Stomach smooth muscle (tissue), 2 donors: Measurements from ENCODE around the gene MRPL16.
"Not testable (repeated sequence)": the region's sequence is repeated elsewhere in the genome, so short reads cannot be mapped to it uniquely, and the experiment has no call there.

Experiments
- H3K27ac ChIP-seq: one replicate; pipeline ENCODE4 v1.7.0; 2013; ENCODE audit warnings: mild to moderate bottlenecking, low read length, inconsistent platforms
- H3K27me3 ChIP-seq, 2 donors: one replicate each; pipeline ENCODE4 v1.7.0; 2013; ENCODE audit warnings: low read length in 2 of 2; ENCODE audit not compliant: insufficient read depth in 2 of 2, control insufficient read depth in 1 of 2
- H3K36me3 ChIP-seq, 2 donors: one replicate each; pipeline ENCODE4 v1.7.0; 2013; ENCODE audit warnings: low read length in 2 of 2; ENCODE audit not compliant: control insufficient read depth in 2 of 2, insufficient read depth in 2 of 2
- H3K4me1 ChIP-seq: one replicate; pipeline ENCODE4 v1.7.0; 2013; ENCODE audit warnings: low read length; ENCODE audit not compliant: control insufficient read depth, insufficient read depth
- H3K4me3 ChIP-seq, 2 donors: one replicate each; pipeline ENCODE4 v1.7.0; 2013; ENCODE audit warnings: low read length in 2 of 2
- H3K9ac ChIP-seq, 2 donors: one replicate each; pipeline ENCODE4 v1.7.0; 2013; ENCODE audit warnings: low read length in 2 of 2, mild to moderate bottlenecking in 1 of 2
- H3K9me3 ChIP-seq, 2 donors: one replicate each; pipeline ENCODE4 v1.7.0; 2013; ENCODE audit warnings: low read length in 2 of 2; ENCODE audit not compliant: control insufficient read depth in 2 of 2
- donor health status: healthy.
- donor health status: Pancreatic carcinoma.

Gene MRPL16

DNA sequence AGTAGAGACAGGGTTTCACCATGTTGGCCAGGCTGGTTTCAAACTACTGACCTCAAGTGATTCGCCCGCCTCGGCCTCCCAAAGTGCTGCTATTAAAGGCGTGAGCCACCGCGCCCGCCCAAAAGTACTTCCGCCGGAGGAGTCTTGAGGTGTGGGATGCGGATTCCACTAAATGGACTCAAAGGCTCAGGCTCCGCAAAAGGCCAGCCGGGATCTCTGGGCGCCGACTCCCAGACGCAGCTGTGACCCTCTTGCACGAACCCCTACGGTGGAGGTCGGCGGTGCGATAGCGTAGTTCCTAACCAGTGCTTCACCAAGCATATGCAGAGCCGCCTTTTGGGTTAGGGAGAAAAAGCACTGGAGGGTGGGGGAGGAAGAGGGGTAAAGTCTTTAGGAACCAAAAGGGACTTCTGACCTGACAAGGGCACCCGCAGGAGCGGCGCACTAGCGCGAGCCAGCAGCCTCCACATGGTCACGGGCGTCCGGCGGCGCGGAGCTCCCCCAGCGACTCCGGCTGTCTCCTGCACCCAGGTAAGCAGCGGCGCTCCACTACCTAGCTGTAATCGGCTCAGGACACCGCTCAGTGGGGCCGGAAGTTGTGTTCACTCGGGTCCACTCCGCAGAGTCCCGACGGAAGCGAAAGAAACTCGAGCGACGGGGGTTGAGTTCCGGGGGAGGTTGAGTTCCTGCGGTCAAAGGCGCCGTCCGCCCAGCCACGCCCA is at the start of gene MRPL16:
Gene MRPL16, minus strand, starts transcription at position 590 of the 722 bp plus-strand sequence. Its CDS starts 120 bp downstream, at position 470.
- Histone ChIP-seq H3K36me3 (peaks cover 12 to 14% of the 10 kb centered on the region in 2 donors), H3K9ac (peak within 1 kb of the TSS; percentile 93 to 94), H3K27me3 (no peaks in the 10 kb centered on the region), H3K27ac (peak within 1 kb of the TSS; percentile 67), H3K4me3 (peak within 1 kb of the TSS; percentile 98 to 99), H3K4me1 (peaks cover 4% of the 10 kb centered on the region), H3K9me3 (no peaks in the 10 kb centered on the region)

DNA sequence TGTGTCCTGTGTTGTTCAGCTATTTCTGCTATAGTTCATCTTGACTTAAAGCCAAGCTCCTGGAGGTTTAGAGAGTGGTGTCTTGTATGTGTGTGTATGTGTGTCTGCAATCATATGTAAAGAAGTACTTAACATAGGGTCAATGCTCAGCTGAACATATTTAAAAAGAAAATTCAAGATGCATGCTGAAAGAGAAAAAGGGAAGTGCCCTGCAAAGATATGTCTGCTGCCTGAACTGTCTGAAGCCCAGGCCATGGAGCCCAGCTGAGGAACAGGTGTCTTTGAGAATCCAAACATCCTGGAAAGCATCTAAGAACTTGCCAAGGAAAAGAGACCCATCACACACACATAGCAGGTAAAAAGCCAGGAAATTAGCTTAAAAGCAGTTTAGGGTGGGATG is 49.1 kb upstream of the MRPL16 start:
- Histone ChIP-seq H3K4me3 (no peak overlapping the region), H3K27ac (no peak overlapping the region), H3K9ac (no peak overlapping the region), H3K27me3 (no peaks in the 10 kb centered on the region), H3K9me3 (no peaks in the 10 kb centered on the region), H3K36me3 (no peaks in the 10 kb centered on the region), H3K4me1 (no peaks in the 10 kb centered on the region)

DNA sequence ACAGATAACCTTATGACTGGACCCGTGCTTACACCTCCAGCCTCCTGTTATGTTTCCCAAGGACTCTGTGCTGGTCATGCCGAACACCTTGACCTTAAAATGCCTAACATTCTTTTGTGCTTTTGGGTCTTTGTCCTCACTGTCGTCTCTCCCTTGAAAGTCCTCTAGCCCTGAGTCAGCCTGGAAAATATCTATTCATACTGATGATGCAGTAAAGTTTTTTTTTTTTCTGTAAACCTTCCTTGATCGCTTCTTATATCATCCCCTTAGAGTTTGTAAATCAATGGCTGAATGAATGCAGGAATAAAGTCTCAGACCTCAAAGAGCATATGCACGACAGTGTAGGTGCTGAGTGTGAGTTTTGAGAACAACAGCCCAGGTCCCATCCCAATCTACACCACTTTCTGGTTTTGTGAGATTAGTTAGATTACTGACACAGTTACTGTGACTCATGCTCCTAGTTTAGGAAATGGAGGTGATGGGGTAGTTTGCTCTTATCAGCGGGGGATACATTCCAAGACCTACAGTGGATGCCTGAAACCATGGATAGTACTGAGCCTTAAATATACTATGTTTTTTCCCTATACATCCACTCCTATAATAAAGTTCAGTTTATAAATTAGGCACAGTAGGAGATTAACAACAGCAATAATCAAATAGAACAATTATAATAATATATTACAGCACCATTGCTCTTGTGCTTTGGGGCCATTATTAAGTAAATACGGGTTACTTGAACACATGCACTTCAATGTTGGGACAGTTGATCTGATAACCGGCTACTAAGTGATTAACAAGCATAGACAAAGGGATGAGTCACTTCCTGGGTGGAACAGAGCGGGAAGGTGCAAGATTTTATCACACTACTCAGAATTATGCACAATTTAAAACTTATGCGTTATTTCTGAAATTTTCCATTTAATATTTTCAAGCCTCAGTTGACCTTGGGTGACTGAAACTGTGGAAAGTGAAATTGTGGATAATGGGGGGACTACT is 47.2 kb upstream of the MRPL16 start:
- H3K36me3 ChIP-seq = no peaks in the 10 kb centered on the region
- no peaks in the 10 kb centered on the region for H3K27me3 ChIP-seq
- no peaks in the 10 kb centered on the region for H3K9me3 ChIP-seq
- no peak overlapping the region for H3K27ac ChIP-seq
- no peak overlapping the region for H3K9ac ChIP-seq
- H3K4me3 ChIP-seq = no peak overlapping the region
- H3K4me1 ChIP-seq = no peaks in the 10 kb centered on the region

DNA sequence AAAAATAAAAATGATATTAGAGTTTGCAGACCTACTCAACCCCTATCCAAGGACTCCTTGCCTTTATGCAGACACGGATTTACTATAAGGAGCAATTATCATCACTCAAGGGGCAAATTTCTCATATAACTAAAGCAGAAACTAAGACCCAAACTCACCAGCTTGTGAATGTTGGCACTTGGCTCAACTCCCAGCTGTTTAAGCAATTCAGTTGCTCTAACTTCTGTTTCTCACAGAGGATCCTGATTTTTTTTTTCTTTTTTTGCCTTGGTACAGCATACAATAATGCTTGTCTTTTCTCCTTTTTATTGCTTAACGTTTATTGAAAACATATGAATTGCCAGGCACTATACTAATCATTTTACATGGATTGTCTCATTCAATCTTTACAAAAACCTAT is 44.3 kb upstream of the MRPL16 start:
- H3K4me3 ChIP-seq = no peak overlapping the region
- H3K36me3 ChIP-seq = no peaks in the 10 kb centered on the region
- no peaks in the 10 kb centered on the region for H3K4me1 ChIP-seq
- no peaks in the 10 kb centered on the region for H3K9me3 ChIP-seq
- no peak overlapping the region for H3K9ac ChIP-seq
- no peaks in the 10 kb centered on the region for H3K27me3 ChIP-seq
- no peak overlapping the region for H3K27ac ChIP-seq

DNA sequence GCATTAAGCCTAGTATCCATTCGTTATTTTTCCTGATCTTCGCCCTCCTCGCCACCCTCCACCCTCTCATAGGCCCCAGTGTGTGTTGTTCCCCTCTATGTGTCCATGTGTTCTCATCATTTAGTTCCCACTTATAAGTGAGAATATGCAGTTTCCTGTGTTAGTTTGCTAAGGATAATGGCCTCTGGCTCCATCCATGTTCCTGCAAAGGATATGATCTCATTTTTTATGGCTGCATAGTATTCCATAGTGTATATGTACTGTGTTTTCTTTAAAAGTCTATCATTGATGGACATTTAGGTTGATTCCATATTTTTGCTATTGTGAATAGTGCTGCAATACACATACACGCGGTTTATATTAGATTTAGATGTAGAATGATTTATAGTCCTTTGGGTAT is 40.8 kb upstream of the MRPL16 start:
- H3K27me3 ChIP-seq, H3K4me3 ChIP-seq, H3K27ac ChIP-seq, H3K36me3 ChIP-seq, H3K4me1 ChIP-seq, H3K9me3 ChIP-seq, H3K9ac ChIP-seq: not testable (repeated sequence)

DNA sequence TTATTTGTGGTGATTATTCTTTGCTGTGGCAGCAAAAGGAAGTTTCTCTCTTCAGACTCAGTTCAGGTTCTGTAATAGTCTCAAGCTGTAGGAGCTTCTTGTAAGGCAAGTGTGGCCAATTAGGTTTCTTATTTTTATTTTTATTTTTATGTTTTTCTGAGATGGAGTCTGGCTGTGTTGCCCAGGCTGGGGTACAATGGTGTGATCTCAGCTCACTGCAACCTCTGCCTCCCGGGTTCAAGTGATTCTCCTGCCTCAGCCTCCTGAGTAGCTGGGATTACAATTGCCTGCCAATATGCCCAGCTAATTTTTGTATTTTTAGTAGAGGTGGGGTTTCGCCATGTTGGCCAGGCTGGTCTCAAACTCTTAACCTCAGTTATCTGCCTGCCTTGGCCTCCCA is 39.0 kb upstream of the MRPL16 start:
- not testable (repeated sequence) for H3K27ac ChIP-seq, H3K4me1 ChIP-seq, H3K9me3 ChIP-seq, H3K4me3 ChIP-seq, H3K9ac ChIP-seq, H3K27me3 ChIP-seq, H3K36me3 ChIP-seq

DNA sequence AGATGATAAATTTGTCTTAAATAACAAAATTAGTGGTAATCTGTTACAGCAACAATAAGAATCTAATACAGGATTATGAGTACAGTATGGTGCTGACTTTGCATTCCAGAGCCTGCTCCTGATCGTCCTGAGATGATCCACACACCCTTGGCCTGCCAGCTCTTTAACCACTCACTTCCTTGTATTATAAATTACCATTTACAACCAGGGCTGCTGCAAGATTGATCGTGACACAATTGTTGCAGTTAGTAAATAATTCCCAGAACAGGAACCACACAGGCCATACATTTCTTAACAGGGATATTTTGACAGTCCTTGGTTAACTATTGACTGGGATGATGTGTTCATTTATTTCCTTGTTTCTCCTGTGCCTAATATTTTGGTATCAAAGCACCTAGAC is 38.6 kb upstream of the MRPL16 start:
- Histone ChIP-seq H3K36me3 (no peaks in the 10 kb centered on the region), H3K27ac (no peak overlapping the region), H3K4me3 (no peak overlapping the region), H3K9ac (no peak overlapping the region), H3K4me1 (no peaks in the 10 kb centered on the region), H3K27me3 (no peaks in the 10 kb centered on the region), H3K9me3 (no peaks in the 10 kb centered on the region)

DNA sequence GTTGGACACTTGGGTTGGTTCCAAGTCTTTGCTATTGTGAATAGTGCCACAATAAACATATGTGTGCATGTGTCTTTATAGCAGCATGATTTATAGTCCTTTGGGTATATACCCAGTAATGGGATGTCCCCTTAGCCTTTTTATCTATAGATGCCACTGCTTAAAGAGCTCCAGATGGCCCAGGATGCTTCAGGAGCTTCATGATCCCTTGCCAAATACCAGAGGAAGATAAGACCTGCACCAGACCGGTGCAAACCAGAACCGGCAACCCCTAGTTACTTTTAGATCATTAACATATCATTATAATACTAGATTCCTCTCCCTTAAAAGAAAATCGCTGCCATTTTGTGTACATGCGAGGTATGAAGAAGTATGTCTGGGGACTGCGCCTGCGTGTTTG is 37.9 kb upstream of the MRPL16 start:
- H3K4me1 ChIP-seq, H3K27me3 ChIP-seq, H3K36me3 ChIP-seq, H3K27ac ChIP-seq, H3K9ac ChIP-seq, H3K4me3 ChIP-seq, H3K9me3 ChIP-seq: not testable (repeated sequence)

DNA sequence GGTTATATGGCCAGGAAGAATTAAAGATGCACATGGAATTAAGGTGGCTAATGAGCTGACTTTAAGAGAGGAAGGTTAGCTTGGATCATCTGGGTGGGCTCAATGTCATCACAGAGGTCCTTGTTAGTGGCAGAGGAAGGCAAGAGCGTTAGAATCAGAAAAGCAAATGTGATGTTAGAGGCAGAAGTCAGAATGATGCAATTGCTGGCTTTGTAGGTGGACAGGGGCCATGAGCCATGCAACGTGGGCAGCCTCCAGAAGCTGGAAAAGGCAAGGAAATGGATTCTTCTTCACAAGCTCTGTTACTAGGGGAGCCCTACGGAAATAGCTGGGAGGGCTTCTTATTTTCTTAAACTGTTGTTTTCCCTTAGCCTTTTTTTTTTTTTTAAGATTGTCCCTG is 37.0 kb upstream of the MRPL16 start:
- Histone ChIP-seq H3K27ac (no peak overlapping the region), H3K9ac (no peak overlapping the region), H3K36me3 (no peaks in the 10 kb centered on the region), H3K4me3 (no peak overlapping the region), H3K4me1 (no peaks in the 10 kb centered on the region), H3K27me3 (no peaks in the 10 kb centered on the region), H3K9me3 (no peaks in the 10 kb centered on the region)

DNA sequence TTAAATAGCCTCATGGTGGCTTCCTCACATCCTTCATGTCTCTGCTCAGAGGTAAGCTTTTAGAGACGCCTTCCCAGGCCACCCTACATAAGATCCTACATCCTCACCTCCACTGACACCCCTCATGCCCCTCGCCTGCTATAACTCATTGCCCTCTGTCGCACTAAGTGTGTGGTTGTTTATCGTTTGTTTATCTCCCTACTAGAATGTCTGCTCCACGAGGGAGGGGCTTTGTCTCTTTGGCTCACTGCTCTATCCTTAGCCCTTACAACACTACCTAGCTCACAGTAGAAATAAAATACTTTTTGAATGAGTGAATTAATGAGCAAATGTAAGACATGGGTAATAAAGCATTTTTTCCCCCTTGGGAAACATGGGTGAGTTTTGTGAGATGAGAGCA is 36.0 kb upstream of the MRPL16 start:
- no peak overlapping the region for H3K4me3 ChIP-seq
- H3K36me3 ChIP-seq = no peaks in the 10 kb centered on the region
- no peaks in the 10 kb centered on the region for H3K9me3 ChIP-seq
- no peak overlapping the region for H3K27ac ChIP-seq
- H3K4me1 ChIP-seq = no peaks in the 10 kb centered on the region
- H3K9ac ChIP-seq = no peak overlapping the region
- no peaks in the 10 kb centered on the region for H3K27me3 ChIP-seq

DNA sequence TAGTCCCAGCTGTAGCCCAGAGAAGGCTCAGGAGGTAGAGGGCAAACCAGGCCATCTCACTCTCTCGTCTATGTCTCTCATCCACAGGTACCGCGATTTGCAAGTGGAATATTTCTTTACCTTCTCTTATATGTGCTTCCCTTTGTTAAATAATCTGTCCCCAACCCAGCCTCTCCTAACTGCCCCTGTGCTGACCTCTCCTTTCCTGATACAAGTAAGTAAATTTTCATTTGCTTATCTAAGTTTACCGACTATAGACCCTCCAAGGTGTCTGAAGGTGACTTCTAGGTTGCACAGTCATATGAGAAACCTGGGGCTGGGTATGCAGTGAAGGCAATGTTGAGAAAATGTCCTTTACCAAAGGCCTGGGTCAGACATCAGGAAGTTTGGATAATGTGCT is 34.8 kb upstream of the MRPL16 start, which contains the start of gene CBLIF:
Gene CBLIF, minus strand, starts transcription at position 101 of the 400 bp plus-strand sequence. Its CDS starts 46 bp downstream, at position 55.
- no peak within 1 kb of the TSS for H3K9ac ChIP-seq
- H3K27me3 ChIP-seq = no peaks in the 10 kb centered on the region
- H3K4me1 ChIP-seq = no peaks in the 10 kb centered on the region
- H3K4me3 ChIP-seq = no peak within 1 kb of the TSS
- no peaks in the 10 kb centered on the region for H3K36me3 ChIP-seq
- no peaks in the 10 kb centered on the region for H3K9me3 ChIP-seq
- no peak within 1 kb of the TSS for H3K27ac ChIP-seq
